GM21423 (cell line): Measurements from ENCODE around the gene PMM2.

Experiments
- ATAC-seq: cut with Tn5 transposase; IDR thresholded peaks from one replicate; pipeline ENCODE4 v1.9.1; 2021; ENCODE audit warnings: mild to moderate bottlenecking, moderate library complexity; ENCODE audit not compliant: unreplicated experiment

Gene PMM2

GRCh38 chr16:8882725-8883377 is 85.2 kb downstream of the PMM2 start:
- no peak for ATAC-seq

- ATAC-seq = no peak
These were observed 88.3 kb downstream of the PMM2 start for GRCh38 chr16:8885674-8886592.

- ATAC-seq = no peak
These were observed 89.2 kb downstream of the PMM2 start for GRCh38 chr16:8886593-8887430.

- no peak for ATAC-seq
These were observed 89.8 kb downstream of the PMM2 start for GRCh38 chr16:8887431-8887765.

- no peak for ATAC-seq
These were observed 90.4 kb downstream of the PMM2 start for GRCh38 chr16:8887952-8888560.

- no peak for ATAC-seq
These were observed 91.6 kb downstream of the PMM2 start for GRCh38 chr16:8888951-8889892.

GRCh38 chr16:8889893-8890548 is 92.4 kb downstream of the PMM2 start:
- no peak for ATAC-seq

GRCh38 chr16:8890549-8890921 is 92.9 kb downstream of the PMM2 start:
- no peak for ATAC-seq

GRCh38 chr16:8892101-8892575 is 94.5 kb downstream of the PMM2 start:
- peak; percentile 22 for ATAC-seq

GRCh38 chr16:8893426-8893825 is 95.8 kb downstream of the PMM2 start:
- ATAC-seq = no peak

GRCh38 chr16:8893976-8894690 is 96.5 kb downstream of the PMM2 start:
- no peak for ATAC-seq

GRCh38 chr16:8894736-8895334 is 97.2 kb downstream of the PMM2 start:
- no peak for ATAC-seq

GRCh38 chr16:8898660-8899318 is 101.2 kb downstream of the PMM2 start:
- ATAC-seq = no peak
